Skin epidermis (tissue), 12 donors: Measurements from ENCODE around the gene CISD3.

Source experiments
- H3K27ac ChIP-seq, 21 experiments: fragments of 200-600 bp; sonication (generic) in 11 of 21; one replicate each; pipeline ENCODE4 v1.5.0; 2020; ENCODE audit warnings: mild to moderate bottlenecking in 3 of 21, inconsistent platforms in 2 of 21, moderate library complexity in 2 of 21
- H3K4me3 ChIP-seq, 7 experiments: fragments of 200-600 bp; sonication (generic) in 2 of 7; one replicate each; pipeline ENCODE4 v1.5.0; 2020; ENCODE audit warnings: inconsistent platforms in 2 of 7, mild to moderate bottlenecking in 2 of 7, moderate library complexity in 1 of 7

CISD3 gene, protein sequence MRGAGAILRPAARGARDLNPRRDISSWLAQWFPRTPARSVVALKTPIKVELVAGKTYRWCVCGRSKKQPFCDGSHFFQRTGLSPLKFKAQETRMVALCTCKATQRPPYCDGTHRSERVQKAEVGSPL

DNA sequence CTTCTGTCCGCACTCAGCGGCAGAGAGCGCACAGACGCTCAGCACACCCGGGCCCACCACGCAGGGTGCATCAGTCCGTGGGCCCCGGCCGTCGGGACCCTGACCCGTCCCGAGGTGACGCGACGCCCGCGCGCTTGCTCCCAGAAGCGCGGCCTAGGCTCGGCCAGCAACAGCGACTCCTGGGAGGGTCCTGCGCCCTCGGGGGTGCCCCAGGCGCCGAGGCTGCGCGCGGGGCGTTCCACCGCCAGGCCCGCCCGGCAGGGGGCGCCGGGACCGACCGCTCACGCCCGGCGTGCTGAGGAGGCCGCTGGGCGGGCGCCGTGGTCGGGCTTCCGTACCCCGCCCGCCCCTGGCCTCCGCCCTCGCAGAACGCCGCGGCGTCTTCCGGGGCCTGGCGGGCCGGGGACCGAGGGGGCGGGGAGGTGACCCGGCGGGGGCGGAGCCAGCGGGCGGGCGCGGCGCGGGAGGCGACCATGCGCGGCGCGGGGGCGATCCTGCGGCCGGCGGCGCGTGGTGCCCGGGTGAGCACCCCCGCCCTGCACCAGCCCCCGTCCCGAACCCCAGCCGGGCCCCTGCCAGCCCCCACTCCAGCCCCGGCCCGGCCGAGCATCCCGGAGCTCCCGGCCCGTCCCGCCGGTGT is at the start of gene CISD3:
Gene CISD3, plus strand, starts transcription at position 456 of the 640 bp plus-strand sequence. Its CDS starts 18 bp downstream, at position 474.
- H3K27ac ChIP-seq: peak within 1 kb of the TSS in 20 of 21 experiments; percentile 70 to 95 (median 86)
- peak within 1 kb of the TSS; percentile 46 to 72 (median 60) for H3K4me3 ChIP-seq

DNA sequence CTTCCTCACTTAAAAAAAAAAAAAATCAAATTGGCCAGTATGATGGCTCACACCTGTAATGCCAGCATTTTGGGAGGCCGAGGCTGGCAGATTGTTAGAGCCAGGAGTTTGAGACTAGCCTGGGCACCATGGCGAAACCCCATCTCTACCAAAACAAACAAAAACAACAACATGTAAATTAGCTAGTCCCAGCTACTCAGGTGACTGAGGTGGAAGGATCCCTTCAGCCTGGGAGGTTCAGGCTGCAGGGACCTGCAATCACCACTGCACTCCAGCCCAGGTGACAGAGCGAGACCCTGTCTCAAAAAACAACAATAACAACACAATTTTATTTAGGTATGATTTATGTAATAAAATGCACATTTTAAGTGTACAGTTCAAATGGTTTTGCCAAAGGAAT is 49.0 kb upstream of the CISD3 start:
- no peak overlapping the region for H3K27ac ChIP-seq
- no peak overlapping the region for H3K4me3 ChIP-seq

DNA sequence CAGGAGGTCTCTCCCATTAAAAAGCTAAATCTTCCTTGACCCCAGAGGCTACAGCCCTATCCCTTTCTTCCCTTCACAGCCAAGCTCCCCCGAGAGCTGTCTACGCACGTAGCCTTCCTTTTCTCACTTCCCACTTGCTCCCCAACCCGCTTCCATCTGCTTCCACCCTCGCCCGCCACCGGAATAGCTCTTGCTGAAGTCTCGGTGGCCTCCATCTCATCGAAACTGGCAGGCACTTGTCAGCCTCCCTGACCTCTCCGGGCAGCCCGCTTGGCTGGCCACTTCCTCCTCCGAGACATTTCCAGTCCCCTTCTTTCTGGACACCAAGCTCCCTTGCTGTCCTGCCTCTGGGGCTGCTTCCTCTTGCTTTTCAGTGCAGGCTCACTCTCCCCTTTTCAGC is 44.6 kb upstream of the CISD3 start:
- no peak overlapping the region for H3K4me3 ChIP-seq
- H3K27ac ChIP-seq: no peak overlapping the region

DNA sequence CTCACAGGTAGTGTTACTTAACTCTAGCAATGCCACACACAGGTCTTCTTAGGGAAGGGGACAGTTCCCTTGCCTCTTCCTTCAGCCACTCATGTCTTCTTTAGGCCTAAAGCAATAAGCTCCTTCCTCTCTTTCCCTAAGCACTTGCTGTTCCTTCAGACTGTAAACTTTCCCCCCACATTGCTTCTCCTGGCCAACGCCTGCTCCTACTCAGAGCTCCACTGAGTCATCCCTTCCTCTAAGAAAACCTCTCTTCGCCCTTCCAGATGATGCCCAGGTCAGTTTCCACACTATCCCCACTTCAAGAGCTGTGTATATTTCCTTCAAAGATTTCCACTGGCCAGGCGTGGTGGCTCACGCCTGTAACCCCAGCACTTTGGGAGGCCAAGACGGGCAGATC is 42.9 kb upstream of the CISD3 start:
- Histone ChIP-seq H3K4me3 (no peak overlapping the region), H3K27ac (no peak overlapping the region)

DNA sequence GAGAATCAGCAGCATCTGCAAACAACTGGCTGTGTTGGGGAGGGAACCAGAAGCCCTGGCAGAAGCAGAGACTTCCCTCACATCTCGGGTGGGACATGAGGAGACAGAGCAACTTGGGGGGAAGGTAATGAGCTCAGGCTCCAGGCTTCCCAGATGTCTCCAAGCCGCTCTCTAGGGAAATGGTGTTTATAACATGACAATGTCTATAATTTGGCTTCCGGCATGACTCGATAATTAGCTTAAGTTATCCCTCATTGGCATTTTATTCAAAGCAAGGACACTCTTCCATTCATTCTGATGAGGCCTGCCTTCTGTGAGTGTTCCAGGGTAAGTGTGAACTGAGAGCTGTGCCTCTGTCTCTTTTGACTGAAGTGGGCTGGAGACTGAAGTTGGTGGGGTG is 39.8 kb upstream of the CISD3 start:
- no peak overlapping the region for H3K27ac ChIP-seq
- no peak overlapping the region for H3K4me3 ChIP-seq

DNA sequence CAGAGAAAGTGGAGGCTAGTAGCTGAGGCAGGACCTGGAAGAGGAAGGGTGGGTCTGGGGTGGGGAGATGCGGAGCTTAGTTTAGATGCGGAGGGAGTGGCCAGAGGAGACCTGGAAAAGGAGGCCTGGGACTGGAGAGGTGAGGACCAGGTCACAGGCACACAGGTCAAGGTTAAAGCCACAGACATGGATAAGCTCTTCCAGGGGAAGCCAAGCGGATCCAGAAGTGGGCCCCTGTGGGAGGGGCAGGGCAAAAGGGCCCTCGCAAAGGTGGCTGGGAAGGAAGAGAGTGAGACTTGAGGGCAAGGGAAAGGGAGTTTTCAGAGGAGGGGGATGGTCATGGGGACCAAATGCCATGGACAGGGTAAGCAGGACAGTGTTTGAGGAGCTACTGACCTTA is 39.0 kb upstream of the CISD3 start:
- H3K27ac ChIP-seq: no peak overlapping the region
- H3K4me3 ChIP-seq: no peak overlapping the region

DNA sequence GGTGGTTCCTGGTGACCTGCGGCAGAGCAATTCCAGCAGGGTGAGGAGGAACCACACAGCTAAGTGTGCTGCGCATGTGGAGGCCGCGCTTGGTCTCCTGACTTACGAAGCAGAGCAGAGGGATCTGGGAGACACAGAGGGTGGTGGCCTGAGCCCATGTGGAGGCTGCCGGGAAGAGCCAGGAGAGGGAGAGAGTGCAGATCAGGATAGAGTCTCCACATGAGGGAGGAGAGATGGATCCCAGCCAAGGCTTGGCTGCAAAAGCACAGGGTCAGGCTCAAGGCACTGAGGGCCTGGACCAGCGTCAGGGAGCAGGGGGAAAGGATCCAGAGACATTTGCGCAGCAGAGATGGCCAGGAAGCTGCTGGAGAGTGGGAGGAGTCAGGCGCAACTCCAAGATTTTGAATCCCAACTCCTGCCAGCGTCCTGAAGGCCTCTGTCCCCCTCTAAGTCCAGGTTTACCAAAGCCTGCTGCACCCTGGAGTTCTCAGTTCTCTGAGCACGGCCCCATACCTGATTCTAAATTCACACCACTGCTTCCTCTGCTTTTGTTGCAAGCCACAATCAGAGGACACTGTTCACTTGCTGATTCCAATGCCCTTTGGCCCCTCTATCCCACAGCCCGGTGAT is 36.3 kb upstream of the CISD3 start:
- no peak overlapping the region for H3K4me3 ChIP-seq
- peak overlapping the region in 11 of 21 experiments; percentile 8 to 80 (median 35) for H3K27ac ChIP-seq

DNA sequence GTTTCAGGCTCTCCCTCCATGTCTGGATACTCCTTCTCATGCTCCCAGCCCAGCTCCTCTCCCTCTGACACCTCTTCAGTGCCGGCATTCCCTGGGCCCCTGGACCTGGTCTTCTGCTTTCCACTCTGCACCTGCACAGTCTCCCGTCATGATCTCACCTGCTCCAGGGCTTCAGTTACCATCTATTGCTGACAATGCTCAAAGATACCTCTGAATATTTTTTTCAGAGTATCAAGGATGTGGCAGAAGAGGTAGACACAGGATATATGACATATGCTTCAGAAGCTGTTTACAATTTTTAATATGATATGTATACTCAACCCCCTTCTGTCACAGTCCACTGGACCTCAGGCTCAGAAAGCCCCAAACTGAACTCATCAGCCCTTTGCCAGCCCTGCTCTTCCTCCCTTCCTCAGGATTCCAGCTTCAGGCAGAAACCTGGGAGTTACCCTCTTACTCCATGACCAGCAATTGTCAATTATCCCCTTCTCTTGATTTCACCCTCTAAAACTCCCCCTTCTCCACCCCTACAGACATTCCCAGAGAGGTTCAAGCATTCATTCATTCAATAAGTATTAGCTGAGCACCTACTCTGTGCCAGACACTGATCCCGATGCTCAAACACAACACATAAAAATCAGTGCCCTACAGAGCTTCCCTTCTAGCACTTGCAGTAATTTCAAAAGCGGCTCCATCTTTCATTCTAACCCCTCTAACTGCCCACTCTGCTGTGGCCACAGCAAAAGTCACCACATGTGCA is 32.9 kb upstream of the CISD3 start:
- Histone ChIP-seq H3K27ac (peak overlapping the region in 3 of 21 experiments; percentile 29 to 69 (median 41)), H3K4me3 (no peak overlapping the region)

DNA sequence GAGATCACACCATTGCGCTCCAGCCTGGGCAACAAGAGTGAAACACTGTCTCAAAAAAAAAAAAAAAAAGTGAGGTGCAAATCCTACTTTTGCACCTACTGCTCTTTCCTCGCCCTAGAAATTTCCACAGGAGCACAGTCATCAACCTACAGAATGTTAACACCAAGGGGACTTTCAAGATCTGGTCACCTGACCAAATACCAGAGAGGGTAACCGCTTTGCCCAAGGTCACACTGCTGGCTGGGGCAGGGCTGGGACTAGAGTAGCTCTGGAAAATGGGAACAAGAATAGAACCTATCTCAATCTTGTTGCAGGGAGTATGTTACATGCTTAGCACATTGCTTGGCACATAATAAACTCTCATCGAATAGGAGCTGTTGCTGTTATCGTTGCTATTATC is 31.4 kb upstream of the CISD3 start:
- H3K27ac ChIP-seq: no peak overlapping the region
- no peak overlapping the region for H3K4me3 ChIP-seq

DNA sequence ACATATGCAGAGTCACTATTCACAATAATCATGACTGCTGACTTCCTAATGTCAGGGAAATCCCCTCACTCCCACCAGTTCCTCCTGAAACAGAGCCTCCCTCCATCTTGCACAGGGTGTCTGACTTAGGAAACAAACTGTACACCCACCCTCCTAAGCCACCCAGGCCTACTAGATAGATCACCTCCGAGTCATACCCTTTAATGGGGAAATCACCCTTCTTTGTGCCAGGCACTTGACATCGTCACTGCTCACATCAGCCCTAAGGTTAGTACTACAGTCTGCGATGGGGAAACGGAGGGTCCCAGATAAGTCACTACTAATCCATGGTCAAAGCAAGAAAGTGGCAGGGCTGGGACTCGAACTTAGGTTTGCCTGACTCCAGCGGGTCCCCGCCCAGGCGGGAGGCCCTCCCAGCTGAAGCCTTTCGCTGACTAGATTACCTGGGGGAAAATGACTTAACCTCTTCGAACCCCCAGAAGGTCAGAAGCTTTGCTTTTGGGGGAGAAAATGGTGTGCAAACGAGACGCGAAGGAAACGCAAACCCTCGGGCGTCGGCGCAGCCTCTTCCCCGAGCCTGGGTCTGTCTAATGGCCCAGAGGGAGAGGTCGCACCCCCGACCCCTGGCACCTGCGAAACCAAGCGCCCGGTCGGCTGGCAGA is 28.5 kb upstream of the CISD3 start:
- peak overlapping the region; percentile 60 to 99 (median 95) for H3K27ac ChIP-seq

DNA sequence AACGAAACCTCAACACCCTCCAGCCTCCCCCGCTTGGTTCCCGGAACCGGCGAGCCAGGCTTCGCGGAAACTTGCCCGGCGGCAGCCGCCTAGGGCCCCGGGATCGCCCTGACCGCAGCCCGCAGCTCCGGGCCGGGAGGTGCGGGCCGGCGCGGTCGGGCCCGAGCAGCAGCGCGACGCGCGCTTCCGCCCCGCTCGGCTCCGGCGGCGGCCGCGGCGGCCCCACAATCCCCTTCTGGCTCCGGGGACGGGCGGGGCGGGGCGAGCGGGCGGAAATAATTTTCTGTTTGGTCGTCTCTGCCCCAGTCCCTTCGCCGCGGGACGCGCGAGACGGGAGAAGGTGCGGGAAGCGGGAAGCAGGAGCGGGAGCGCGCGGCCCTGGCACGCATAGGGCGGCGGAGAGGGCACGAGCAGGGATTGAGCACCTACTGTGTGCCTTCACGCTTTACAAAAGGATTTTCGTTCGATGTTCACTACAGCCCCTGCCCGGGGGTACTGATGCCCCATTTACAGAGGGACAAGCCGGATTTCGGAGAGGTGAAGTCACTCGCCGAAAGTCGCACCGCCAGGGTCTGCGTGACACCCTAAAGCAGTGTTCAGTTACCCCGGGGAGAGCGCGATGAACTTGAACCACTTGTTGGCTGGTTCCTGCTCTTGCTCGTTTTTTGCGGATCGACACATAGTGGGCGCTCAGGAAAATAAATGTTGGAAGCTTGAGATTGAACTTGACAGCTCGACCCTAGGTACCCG is 27.8 kb upstream of the CISD3 start:
- peak overlapping the region; percentile 67 to 93 (median 87) for H3K4me3 ChIP-seq
- peak overlapping the region; percentile 60 to 99 (median 95) for H3K27ac ChIP-seq

More for the DNA sequence above, 28.5 kb upstream of the CISD3 start:
- H3K4me3 ChIP-seq: peak overlapping the region; percentile 67 to 93 (median 87)

DNA sequence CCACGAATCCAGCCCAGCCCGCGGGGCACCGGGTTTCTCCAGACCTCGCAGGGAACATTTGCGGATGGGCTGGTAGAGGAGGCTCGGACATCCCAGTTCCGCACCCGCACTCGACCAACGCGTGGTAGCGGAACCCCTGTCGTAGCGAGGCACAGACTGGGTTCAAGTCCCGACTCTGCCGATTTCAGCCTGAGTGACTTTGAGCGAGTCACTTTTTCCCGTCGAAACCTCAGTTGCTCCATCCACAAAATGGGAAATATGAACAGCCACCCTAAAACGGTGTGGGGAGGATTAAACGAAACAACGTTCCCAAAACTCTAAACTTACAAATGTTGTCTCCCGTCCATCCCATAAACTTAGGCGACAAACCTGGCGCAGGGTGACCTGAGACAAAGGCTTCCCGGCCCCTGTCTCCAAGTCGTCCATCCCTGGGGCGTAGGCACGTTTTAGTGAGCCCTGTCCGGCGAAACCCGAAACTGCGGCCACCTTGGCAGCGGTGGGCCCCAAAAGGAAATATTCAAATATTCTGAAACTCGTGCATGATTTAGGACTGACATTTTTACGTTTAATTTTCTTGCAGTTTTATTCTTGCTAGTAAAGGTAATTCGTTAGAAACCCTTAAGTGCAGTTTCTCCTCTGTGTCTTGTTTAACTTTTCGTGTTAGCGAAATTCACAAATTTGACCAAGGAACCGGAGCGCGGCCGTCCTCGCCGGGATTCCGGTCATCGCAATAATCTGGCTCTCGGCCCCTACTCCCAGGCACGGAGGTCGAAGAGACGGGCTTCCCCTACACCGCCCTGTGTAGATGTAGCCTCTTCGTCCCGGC is 27.0 kb upstream of the CISD3 start:
- Histone ChIP-seq H3K27ac (peak overlapping the region; percentile 60 to 99 (median 96)), H3K4me3 (peak overlapping the region; percentile 67 to 93 (median 87))

DNA sequence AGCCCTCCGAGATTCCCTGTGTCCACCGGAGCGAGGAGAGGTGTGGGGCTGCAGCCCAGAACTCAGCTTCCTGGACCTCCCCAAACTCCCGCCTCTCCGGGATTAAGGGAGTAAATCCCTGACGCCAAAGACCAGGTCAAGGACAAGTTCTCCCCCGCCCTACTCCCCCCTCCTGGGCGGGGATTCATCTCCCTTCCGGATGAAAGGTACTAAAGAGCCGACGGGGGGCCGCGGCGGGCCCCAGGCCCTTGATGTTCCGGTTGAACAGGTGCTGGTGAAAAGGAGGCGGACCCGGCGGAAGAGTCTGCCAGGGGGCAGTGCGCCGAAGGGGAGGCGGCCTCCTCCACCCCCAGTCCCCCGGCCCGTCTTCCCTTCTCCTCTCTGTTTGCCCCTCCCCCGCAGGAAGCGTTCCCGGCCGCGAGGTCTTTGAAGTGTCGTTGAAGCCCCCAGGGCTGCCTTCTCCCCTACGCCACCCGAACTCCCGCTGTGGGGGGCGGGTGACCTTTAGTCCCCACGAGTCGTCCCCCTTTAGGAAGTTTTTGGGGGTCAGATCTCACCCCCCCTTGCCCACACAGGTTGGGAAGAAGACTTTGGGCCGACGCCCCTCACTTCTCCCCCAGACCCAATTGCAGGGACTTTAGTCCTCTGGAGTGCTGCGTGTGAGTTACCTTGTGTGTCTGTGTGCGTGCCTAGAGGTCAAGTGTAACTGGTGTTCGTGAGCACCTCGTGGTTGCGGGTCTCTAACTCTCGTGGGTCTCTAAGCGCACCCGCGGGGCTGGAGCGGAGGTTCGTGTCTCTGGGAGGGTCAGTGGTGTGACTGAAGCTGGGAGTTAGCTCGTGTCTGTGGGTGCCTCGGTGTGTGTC is 26.2 kb upstream of the CISD3 start:
- Histone ChIP-seq H3K4me3 (peak overlapping the region; percentile 67 to 93 (median 87)), H3K27ac (peak overlapping the region; percentile 23 to 99 (median 96))

DNA sequence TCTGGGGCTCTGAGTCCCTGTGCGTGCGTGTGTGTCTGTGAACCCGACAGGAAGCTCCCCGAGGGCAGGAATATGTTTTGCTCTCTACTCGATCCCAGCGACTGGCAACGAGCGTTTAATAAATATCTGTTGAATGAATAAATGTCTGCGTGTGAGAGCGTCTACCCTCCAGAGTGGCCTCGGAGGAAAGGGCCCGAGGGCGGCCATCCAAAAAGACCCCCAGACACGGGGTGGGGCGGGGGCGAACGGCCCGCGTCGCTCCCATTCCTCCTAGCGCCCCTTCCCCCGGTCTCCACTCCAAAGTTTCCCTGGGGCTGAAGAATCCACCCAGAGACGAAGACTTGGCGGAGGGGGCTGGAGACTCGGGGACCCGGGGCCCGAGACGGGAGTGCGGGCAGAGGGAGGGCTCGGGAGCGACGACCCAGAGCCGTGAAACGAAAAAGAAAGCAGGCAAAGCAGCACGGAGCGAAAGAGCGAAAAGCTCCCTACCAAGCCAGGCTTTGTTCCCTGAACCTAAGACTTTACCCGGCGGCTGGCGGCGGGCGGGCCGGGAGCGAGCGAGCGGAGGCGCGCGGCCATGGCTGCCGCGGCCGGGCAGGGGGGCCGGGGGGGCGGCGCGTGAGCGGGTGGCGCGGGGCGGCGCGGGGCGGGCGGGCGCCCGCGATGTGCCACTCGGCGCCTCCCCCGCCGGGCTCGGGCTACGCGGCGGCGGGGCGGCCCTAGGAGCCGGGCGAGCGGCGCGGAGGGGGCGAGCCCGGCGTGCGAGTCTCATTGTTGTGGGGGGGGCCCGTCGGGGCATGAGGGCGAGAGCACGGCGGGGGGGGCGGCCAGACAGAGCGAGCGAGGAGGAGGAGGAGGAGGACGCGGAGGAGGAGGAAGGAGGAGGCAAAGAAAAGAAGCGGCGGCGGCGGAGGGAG is 25.3 kb upstream of the CISD3 start, which contains the start of gene MLLT6:
Gene MLLT6, plus strand, starts transcription at position 668 of the 917 bp plus-strand sequence. CDS start 360 bp downstream, outside the sequence.
- Histone ChIP-seq H3K27ac (peak within 1 kb of the TSS; percentile 52 to 99 (median 96)), H3K4me3 (peak within 1 kb of the TSS; percentile 67 to 93 (median 87))

DNA sequence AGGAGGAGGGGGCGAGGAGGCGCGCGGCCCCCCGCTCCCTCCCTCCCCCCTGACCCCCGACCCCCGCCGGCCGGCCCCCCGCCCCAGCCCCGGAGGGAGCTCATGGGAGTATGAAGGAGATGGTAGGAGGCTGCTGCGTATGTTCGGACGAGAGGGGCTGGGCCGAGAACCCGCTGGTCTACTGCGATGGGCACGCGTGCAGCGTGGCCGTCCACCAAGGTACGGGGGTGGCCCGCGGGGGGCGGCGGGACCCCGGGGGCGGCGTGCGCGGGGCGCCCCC is 24.7 kb upstream of the CISD3 start:
- Histone ChIP-seq H3K27ac (peak overlapping the region; percentile 52 to 99 (median 91)), H3K4me3 (peak overlapping the region; percentile 67 to 93 (median 87))

DNA sequence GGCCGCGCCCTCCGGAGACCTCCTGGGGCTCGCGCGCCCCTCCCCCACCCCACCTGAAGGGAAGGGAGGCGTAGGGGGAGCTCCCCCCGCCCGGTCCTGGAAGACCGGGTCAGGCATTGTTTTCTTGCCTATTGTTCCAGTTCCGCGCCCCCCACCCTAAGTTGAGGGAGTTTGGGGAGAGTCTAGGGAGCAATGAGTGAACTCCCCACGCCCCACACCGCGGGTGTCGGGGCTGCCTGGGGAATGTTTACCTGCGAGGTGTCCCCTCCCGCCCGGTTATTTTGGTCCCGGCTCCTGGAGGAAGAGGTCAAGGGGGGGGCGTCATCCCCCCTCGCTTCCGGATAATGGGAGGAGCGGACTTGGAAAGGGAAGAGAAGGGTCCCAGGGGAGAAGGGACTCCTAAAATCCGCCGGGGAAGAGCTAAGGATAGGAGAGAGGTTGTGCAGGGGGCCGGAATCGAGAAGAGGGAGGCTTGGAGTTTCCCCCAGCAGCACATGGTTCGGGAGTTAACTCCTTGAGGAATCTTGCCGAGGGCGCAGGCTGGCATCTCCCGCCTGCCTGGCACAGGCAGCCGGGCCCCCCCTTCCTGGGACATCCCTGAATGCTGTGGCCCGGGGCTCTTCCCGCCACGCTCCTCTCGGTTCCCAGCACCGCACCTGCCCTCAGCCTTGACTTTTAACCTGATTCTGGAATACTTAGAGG is 24.2 kb upstream of the CISD3 start:
- Histone ChIP-seq H3K4me3 (peak overlapping the region; percentile 67 to 93 (median 87)), H3K27ac (peak overlapping the region; percentile 52 to 99 (median 91))
